ENCODE measurements around the gene HUS1B. TPM values are rescaled to one million over a fixed set of nuclear protein-coding genes. Genes with fewer than 3 reads are reported as not detected.

Gene HUS1B
- total RNA-seq, 2 experiments from 2014 or later = 1.1 to 1.5 TPM

DNA sequence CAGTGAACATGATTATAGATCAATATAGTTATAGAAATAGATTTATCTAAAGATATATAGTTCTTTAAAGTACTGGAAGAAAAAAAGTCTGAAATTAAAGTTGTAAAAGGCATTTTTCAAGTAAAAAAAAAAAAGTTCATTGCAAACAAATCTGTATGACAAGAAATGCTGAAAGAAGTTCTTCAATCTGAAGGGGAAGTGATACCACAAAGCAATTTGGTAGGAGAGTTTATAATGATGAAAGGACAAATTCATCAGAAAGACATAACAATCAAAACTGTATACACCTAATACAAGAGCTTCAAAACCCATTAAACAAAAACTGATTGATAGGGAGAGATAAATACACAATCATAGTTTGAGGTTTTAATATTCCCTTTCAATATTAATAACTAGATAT, 14.1 kb downstream of the HUS1B start:
- DNase-seq = no peak
- peaks cover 21% of the 10 kb centered on the region for H3K4me1 Mint-ChIP-seq (ENCODE audit: low read depth)
- POLR2A ChIA-PET = no interaction called here
- no peaks in the 10 kb centered on the region for H3K27me3 Mint-ChIP-seq
- no peak overlapping the region for H3K4me3 Mint-ChIP-seq
- intact Hi-C loops (cut with micrococcal nuclease) = no loop called here
- H3K36me3 Mint-ChIP-seq = no peaks in the 10 kb centered on the region
- no peaks in the 10 kb centered on the region for H3K9me3 Mint-ChIP-seq
- no peak overlapping the region for H3K27ac Mint-ChIP-seq
- CTCF ChIA-PET = no interaction called here

- Mint-ChIP-seq H3K4me3 (no peak overlapping the region), H3K9me3 (no peaks in the 10 kb centered on the region), H3K4me1 (ENCODE audit: low read depth) (peaks cover 18% of the 10 kb centered on the region), H3K27me3 (no peaks in the 10 kb centered on the region), H3K27ac (no peak overlapping the region), H3K36me3 (peaks cover 9% of the 10 kb centered on the region)
- no peak for DNase-seq
- ChIA-PET CTCF (interaction anchor here (0.6 kb wide), 1 partner anchor 31 kb away, joined by 5 read pairs; no protein-coding TSS in a partner anchor), POLR2A (interaction anchor here (0.7 kb wide), 1 partner anchor 65 kb away, joined by 3 read pairs; no protein-coding TSS in a partner anchor)
- intact Hi-C loops (cut with micrococcal nuclease) = no loop called here
These were observed 15.5 kb downstream of the HUS1B start for GRCh38 chr6:641225-641985.

GRCh38 chr6:636488-636887, 20.4 kb downstream of the HUS1B start:
- CTCF ChIA-PET = interaction anchor here (0.7 to 2.0 kb wide), 5 partner anchors 47 to 761 kb away, joined by 3 to 6 read pairs (median 5); partner anchors contain the start of gene EXOC2
- Mint-ChIP-seq H3K27me3 (no peaks in the 10 kb centered on the region), H3K4me1 (ENCODE audit: low read depth) (peaks cover 20% of the 10 kb centered on the region), H3K9me3 (no peaks in the 10 kb centered on the region), H3K27ac (no peak overlapping the region), H3K36me3 (peaks cover 19% of the 10 kb centered on the region), H3K4me3 (no peak overlapping the region)
- intact Hi-C loops (cut with micrococcal nuclease) = loop anchor here (1.0 to 2.0 kb wide), 2 partner anchors 48 to 78 kb away; no protein-coding TSS in a partner anchor
- POLR2A ChIA-PET = interaction anchor here (1.0 to 3.0 kb wide), 3 partner anchors 48 to 445 kb away, joined by 3 to 10 read pairs (median 5); partner anchors contain the start of gene EXOC2
- peak; percentile 16 for DNase-seq

DNA sequence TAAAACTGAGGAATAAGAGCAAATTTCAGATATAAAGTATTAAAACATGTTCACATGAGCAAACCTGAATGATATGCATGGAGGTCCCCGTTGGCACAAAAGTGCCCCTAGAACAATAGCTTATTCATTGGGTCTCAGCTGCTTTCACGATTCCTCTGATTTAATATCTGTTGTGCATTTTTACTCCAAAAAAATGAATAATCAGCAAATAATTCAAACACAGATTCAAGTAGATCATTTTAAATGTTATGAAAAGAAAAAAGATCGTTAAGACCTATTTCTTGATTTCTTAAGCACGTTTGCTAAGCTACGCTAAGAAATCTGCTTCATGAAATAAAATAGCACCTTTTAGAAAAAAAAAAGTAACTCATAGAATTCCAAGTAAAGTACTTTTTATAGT, 21.7 kb downstream of the HUS1B start:
- CTCF ChIA-PET = interaction anchor here (0.6 kb wide), 2 partner anchors 87 to 459 kb away, joined by 3 read pairs; no protein-coding TSS in a partner anchor
- Mint-ChIP-seq H3K9me3 (no peaks in the 10 kb centered on the region), H3K4me3 (no peak overlapping the region), H3K27me3 (no peaks in the 10 kb centered on the region), H3K27ac (no peak overlapping the region), H3K36me3 (peaks cover 19% of the 10 kb centered on the region), H3K4me1 (ENCODE audit: low read depth) (peaks cover 20% of the 10 kb centered on the region)
- intact Hi-C loops (cut with micrococcal nuclease) = no loop called here
- no peak for DNase-seq
- POLR2A ChIA-PET = interaction anchor here (3.0 kb wide), 1 partner anchor 49 kb away, joined by 10 read pairs; no protein-coding TSS in a partner anchor

DNA sequence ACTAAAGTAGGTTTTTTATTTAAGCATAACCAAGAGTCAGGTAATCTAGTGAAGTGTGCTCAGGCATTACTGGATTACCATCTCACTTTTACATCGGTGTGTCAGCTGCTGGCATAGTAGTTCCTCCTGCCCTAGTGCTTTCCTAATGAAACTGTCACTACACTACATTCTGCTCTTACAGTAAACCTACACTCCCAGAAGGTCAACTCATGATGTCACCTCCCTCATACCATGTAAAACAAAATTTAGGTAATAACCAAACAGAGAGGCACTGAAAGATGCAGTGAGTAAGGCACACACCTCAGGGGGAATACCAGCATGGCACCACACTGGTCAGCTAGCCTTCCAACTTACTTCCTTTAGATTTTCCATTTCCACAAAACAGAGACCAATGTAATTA, 23.3 kb downstream of the HUS1B start:
- Mint-ChIP-seq H3K36me3 (peaks cover 19% of the 10 kb centered on the region), H3K27ac (no peak overlapping the region), H3K9me3 (no peaks in the 10 kb centered on the region), H3K27me3 (no peaks in the 10 kb centered on the region), H3K4me3 (no peak overlapping the region), H3K4me1 (ENCODE audit: low read depth) (peaks cover 27% of the 10 kb centered on the region)
- ChIA-PET POLR2A (no interaction called here), CTCF (no interaction called here)
- intact Hi-C loops (cut with micrococcal nuclease) = no loop called here
- no peak for DNase-seq

GRCh38 chr6:628766-629165, 28.1 kb downstream of the HUS1B start:
- CTCF ChIA-PET = no interaction called here
- peaks cover 11% of the 10 kb centered on the region for H3K4me1 Mint-ChIP-seq (ENCODE audit: low read depth)
- H3K4me3 Mint-ChIP-seq = no peak overlapping the region
- DNase-seq = no peak
- intact Hi-C loops (cut with micrococcal nuclease) = no loop called here
- no peak overlapping the region for H3K27ac Mint-ChIP-seq
- H3K27me3 Mint-ChIP-seq = no peaks in the 10 kb centered on the region
- POLR2A ChIA-PET = no interaction called here
- peaks cover 14% of the 10 kb centered on the region for H3K36me3 Mint-ChIP-seq
- H3K9me3 Mint-ChIP-seq = no peaks in the 10 kb centered on the region

GRCh38 chr6:626236-626635, 30.7 kb downstream of the HUS1B start:
- no peak overlapping the region for H3K27ac Mint-ChIP-seq
- intact Hi-C loops (cut with micrococcal nuclease) = no loop called here
- no peaks in the 10 kb centered on the region for H3K9me3 Mint-ChIP-seq
- CTCF ChIA-PET = no interaction called here
- H3K4me3 Mint-ChIP-seq = no peak overlapping the region
- peaks cover 8% of the 10 kb centered on the region for H3K4me1 Mint-ChIP-seq (ENCODE audit: low read depth)
- POLR2A ChIA-PET = no interaction called here
- H3K27me3 Mint-ChIP-seq = no peaks in the 10 kb centered on the region
- H3K36me3 Mint-ChIP-seq = peaks cover 13% of the 10 kb centered on the region
- no peak for DNase-seq

DNA sequence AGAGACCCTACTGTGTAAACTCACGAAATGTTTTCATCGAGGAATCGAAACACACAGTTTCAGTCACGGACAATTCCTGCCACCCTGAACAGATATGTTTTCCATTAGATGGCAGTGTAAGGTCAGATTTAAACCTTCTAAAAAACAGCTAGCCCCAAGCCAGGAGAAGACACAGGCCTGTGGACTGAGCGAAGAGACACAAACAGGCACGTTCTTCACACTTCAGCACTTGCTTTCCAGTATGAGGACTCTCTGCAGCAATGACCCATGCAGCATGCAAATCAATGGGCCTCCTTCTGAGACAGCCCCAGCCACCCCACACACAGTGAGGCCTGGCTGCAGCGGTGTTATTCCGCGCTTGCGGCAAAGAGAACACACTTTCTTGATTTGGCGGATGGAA, 31.9 kb downstream of the HUS1B start:
- DNase-seq = no peak
- Mint-ChIP-seq H3K9me3 (no peaks in the 10 kb centered on the region), H3K4me3 (no peak overlapping the region), H3K27me3 (no peaks in the 10 kb centered on the region), H3K36me3 (peaks cover 17% of the 10 kb centered on the region), H3K4me1 (ENCODE audit: low read depth) (peaks cover 8% of the 10 kb centered on the region), H3K27ac (no peak overlapping the region)
- ChIA-PET POLR2A (no interaction called here), CTCF (interaction anchor here (0.5 to 1.3 kb wide), 3 partner anchors 32 to 763 kb away, joined by 3 to 4 read pairs (median 3); no protein-coding TSS in a partner anchor)
- intact Hi-C loops (cut with micrococcal nuclease) = no loop called here

DNA sequence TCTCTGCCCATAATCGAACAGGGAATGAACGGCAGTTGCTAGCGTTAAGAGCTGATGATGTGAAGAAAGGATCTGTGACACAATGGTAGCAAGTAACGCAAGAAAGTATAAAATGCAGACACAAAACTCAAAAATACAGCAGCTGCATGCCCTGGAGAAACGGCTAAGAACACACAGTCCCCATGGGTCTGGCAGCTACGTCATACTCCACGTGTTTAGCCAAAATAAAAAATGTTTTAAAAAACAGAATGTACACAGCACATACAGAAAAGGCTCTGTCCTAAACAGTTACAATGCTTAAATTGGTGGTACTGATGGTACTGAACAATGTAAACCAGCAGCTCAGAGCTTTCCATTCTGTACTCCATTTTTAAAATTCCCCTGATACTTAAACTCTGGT, 34.4 kb downstream of the HUS1B start:
- Mint-ChIP-seq H3K36me3 (peaks cover 19% of the 10 kb centered on the region), H3K4me3 (no peak overlapping the region), H3K9me3 (no peaks in the 10 kb centered on the region), H3K27ac (no peak overlapping the region), H3K27me3 (no peaks in the 10 kb centered on the region), H3K4me1 (ENCODE audit: low read depth) (no peaks in the 10 kb centered on the region)
- ChIA-PET CTCF (interaction anchor here (1.4 to 1.9 kb wide), 3 partner anchors 27 to 99 kb away, joined by 4 to 6 read pairs (median 6); no protein-coding TSS in a partner anchor), POLR2A (no interaction called here)
- DNase-seq = no peak
- intact Hi-C loops (cut with micrococcal nuclease) = no loop called here

GRCh38 chr6:621931-622330, 35.0 kb downstream of the HUS1B start:
- no peak overlapping the region for H3K27ac Mint-ChIP-seq
- no peaks in the 10 kb centered on the region for H3K9me3 Mint-ChIP-seq
- ChIA-PET CTCF (interaction anchor here (1.4 to 1.9 kb wide), 3 partner anchors 27 to 100 kb away, joined by 4 to 6 read pairs (median 6); no protein-coding TSS in a partner anchor), POLR2A (no interaction called here)
- no peaks in the 10 kb centered on the region for H3K4me1 Mint-ChIP-seq (ENCODE audit: low read depth)
- no peaks in the 10 kb centered on the region for H3K27me3 Mint-ChIP-seq
- intact Hi-C loops (cut with micrococcal nuclease) = no loop called here
- no peak overlapping the region for H3K4me3 Mint-ChIP-seq
- no peak for DNase-seq
- peaks cover 24% of the 10 kb centered on the region for H3K36me3 Mint-ChIP-seq

DNA sequence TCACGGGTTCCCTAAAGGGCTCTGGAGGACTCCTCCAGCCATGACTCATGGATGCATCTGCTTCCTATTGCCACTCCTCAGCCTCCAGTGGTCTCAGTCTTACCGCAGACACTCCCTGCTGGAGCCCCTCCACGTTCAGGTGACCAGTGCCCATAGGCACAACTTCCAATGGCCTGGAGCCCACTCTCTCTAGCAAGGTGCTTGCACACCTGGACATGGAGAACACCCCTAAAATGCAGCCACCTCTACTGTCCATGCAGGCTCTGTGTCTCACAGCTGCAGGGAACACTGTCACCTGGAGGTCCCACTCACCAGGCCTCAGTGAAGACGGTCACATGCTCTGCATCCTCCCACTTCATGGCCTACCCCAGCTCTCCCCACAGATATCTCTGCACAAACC, 36.0 kb downstream of the HUS1B start:
- Mint-ChIP-seq H3K36me3 (peaks cover 22% of the 10 kb centered on the region), H3K4me3 (no peak overlapping the region), H3K27me3 (no peaks in the 10 kb centered on the region), H3K4me1 (ENCODE audit: low read depth) (no peaks in the 10 kb centered on the region), H3K9me3 (no peaks in the 10 kb centered on the region), H3K27ac (no peak overlapping the region)
- POLR2A ChIA-PET = no interaction called here
- CTCF ChIA-PET = interaction anchor here (1.9 kb wide), 1 partner anchor 28 kb away, joined by 6 read pairs; no protein-coding TSS in a partner anchor
- no peak for DNase-seq
- intact Hi-C loops (cut with micrococcal nuclease) = no loop called here

DNA sequence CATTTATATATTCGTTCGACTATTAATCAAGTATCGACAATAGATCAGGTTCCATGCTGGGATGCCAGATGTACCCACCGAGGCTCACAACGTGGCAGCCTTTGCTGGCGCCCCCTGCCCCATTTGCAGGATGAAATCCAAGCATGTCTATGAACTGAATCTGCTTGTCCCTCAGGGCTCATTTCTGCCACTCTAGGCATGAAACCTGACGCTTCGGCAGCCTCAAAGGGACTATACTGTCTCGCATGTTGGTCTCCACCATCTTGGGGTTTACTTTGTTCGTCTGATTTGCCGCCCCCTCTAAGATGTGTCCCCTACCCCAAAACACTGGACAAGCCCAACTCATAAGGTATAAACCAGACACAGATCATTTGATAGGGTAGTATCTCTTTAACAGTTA, 36.7 kb downstream of the HUS1B start:
- no peaks in the 10 kb centered on the region for H3K9me3 Mint-ChIP-seq
- DNase-seq = no peak
- H3K27ac Mint-ChIP-seq = no peak overlapping the region
- ChIA-PET POLR2A (no interaction called here), CTCF (no interaction called here)
- H3K36me3 Mint-ChIP-seq = peaks cover 26% of the 10 kb centered on the region
- H3K4me1 Mint-ChIP-seq (ENCODE audit: low read depth) = no peaks in the 10 kb centered on the region
- H3K27me3 Mint-ChIP-seq = no peaks in the 10 kb centered on the region
- intact Hi-C loops (cut with micrococcal nuclease) = no loop called here
- no peak overlapping the region for H3K4me3 Mint-ChIP-seq

Measured in activated CD4-positive, alpha-beta memory T cell treated with anti-CD3 and anti-CD28 coated beads for 36 hours (primary cell).